ENCODE measurements around the gene RFX1. TPM values are rescaled to one million over a fixed set of nuclear protein-coding genes. Genes with fewer than 3 reads are reported as not detected.

Gene RFX1
- total and polyA plus RNA-seq, 4 donors = 1.8 to 5.6 (median 3.5) TPM

DNA sequence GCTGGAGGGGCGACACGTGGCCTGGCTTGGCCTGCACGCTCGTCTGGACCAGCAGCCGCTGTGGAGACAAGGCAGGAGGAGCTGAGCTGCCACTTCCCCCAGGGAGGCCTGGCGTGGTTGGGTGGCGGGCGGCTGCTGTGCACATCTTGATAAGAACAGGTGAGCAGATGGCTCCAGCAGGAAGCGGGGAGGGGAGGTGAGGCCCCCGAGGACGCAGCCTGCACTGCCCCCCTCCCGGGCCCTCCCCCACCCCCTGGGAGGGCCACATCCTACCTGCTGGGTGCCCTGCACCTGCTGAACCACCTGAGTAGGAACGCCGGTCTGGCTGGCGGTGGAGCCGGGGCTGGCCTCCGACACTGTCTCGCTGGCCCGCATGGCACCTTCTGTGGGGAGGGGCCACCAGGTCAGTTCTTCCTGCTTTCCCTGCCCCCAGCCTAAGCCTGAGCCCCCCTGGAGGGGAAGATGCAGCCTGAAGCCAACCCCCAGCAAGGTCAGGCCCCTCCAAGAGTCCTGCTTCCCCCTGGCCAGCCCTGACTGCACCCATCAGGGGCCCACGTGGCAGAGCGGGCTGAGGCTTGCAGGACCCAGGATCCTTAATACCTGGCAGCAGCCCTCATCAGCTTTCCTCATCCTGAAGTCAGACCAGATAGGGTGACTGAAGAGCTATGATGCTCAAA, 22.8 kb downstream of the RFX1 start (continued):
- no peak for TF ChIP-seq ATF3 (IDR thresholded peaks at IDR 0.05)

DNA sequence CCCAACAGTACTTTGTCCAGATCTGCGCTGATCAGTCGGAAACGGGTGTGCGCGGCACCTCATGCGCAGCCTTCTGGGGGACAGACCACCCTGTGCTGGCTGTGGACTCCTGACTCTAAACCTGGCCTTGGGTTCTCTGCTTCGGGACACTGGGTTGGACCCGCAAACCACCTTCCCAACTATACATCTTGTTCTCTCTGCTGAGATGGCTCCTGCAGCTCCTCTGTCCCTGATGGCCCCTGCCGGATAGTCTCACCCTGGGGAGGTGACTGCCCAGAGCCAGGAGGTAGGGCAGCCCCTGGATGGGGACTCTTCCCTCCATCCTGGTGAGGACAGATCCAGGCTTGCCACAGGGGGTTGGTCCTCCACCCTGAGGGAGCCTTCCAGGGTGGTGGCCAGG, 23.3 kb downstream of the RFX1 start:
- Histone ChIP-seq H3K9me3 (ENCODE audit: control insufficient read depth in 4 of 4, low read length in 3 of 4) (no peaks in the 10 kb centered on the region), H3K36me3 (ENCODE audit: control insufficient read depth in 4 of 4, insufficient read depth in 3 of 4, low read depth in 1 of 4, low read length in 3 of 4) (peaks cover 0 to 29% (median 6%) of the 10 kb centered on the region in 4 donors), H3K4me1 (ENCODE audit: control insufficient read depth in 4 of 4, insufficient read depth in 4 of 4, low read length in 3 of 4) (peaks cover 0 to 6% (median 3%) of the 10 kb centered on the region in 4 donors), H3K27me3 (ENCODE audit: control insufficient read depth in 4 of 4, insufficient read depth in 4 of 4, low read length in 3 of 4) (no peaks in the 10 kb centered on the region), H3K4me3 (ENCODE audit: low read depth in 1 of 3, low read length in 3 of 3) (no peak overlapping the region), H3K27ac (ENCODE audit: low read depth in 1 of 2, low read length in 2 of 2) (no peak overlapping the region), H3K9ac (ENCODE audit: low read depth in 1 of 2, low read length in 2 of 2) (no peak overlapping the region)
- 98% methylated on average over 9 of the region's 9 CpGs for WGBS
- TF ChIP-seq TAF1 (conservative IDR thresholded peaks at IDR 0.05) (no peak), ATF3 (IDR thresholded peaks at IDR 0.05) (no peak), MAX (IDR thresholded peaks at IDR 0.05) (no peak), RXRA (IDR thresholded peaks at IDR 0.05) (no peak), NR2F2 (IDR thresholded peaks at IDR 0.05) (no peak), HNF4A (conservative IDR thresholded peaks at IDR 0.05) (no peak), GABPA (IDR thresholded peaks at IDR 0.05 in 1 of 2, conservative IDR thresholded peaks at IDR 0.05 in 1 of 2) (no peak), YY1 (IDR thresholded peaks at IDR 0.05) (no peak), RAD21 (IDR thresholded peaks at IDR 0.05) (no peak), HNF4G (IDR thresholded peaks at IDR 0.05) (no peak), EGR1 (IDR thresholded peaks at IDR 0.05; ENCODE audit: low read depth in 2 of 2) (no peak), ZBTB33 (IDR thresholded peaks at IDR 0.05) (no peak), CTCF (IDR thresholded peaks at IDR 0.05; ENCODE audit: low read depth, low read length, missing input control) (no peak), JUND (IDR thresholded peaks at IDR 0.05) (no peak), FOXA1 (IDR thresholded peaks at IDR 0.05) (no peak), FOXA2 (IDR thresholded peaks at IDR 0.05) (no peak)
- TF ChIP-seq, protein P1, sequence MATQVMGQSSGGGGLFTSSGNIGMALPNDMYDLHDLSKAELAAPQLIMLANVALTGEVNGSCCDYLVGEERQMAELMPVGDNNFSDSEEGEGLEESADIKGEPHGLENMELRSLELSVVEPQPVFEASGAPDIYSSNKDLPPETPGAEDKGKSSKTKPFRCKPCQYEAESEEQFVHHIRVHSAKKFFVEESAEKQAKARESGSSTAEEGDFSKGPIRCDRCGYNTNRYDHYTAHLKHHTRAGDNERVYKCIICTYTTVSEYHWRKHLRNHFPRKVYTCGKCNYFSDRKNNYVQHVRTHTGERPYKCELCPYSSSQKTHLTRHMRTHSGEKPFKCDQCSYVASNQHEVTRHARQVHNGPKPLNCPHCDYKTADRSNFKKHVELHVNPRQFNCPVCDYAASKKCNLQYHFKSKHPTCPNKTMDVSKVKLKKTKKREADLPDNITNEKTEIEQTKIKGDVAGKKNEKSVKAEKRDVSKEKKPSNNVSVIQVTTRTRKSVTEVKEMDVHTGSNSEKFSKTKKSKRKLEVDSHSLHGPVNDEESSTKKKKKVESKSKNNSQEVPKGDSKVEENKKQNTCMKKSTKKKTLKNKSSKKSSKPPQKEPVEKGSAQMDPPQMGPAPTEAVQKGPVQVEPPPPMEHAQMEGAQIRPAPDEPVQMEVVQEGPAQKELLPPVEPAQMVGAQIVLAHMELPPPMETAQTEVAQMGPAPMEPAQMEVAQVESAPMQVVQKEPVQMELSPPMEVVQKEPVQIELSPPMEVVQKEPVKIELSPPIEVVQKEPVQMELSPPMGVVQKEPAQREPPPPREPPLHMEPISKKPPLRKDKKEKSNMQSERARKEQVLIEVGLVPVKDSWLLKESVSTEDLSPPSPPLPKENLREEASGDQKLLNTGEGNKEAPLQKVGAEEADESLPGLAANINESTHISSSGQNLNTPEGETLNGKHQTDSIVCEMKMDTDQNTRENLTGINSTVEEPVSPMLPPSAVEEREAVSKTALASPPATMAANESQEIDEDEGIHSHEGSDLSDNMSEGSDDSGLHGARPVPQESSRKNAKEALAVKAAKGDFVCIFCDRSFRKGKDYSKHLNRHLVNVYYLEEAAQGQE (IDR thresholded peaks at IDR 0.05) = no peak
- no peak for DNase-seq (ENCODE audit: low spot score)

Measured in liver (tissue), 9 donors.